K562 (cell line): Measurements from ENCODE around the gene SMURF1. TPM values are rescaled to one million over a fixed set of nuclear protein-coding genes. Genes with fewer than 3 reads are reported as not detected.

Experiments used
- BRD4 ChIP-seq: fragments of 200-600 bp; sonication (generic); IDR thresholded peaks from 2 replicates; pipeline ENCODE4 v1.6.1; 2017; ENCODE audit warnings: inconsistent platforms
- CBX2 ChIP-seq: fragments of 200-600 bp; sonication (generic); IDR thresholded peaks from one replicate; pipeline ENCODE4 v1.6.1; 2012; ENCODE audit warnings: mild to moderate bottlenecking, low read length, inconsistent platforms; ENCODE audit not compliant: insufficient read depth, poor library complexity, severe bottlenecking
- CHD2 ChIP-seq: IDR thresholded peaks from 2 replicates; pipeline ENCODE4 v1.6.1; 2011; ENCODE audit warnings: low read depth, low read length
- CREB3L1 ChIP-seq: fragments of 450-650 bp; IDR thresholded peaks from 2 replicates; pipeline ENCODE4 v1.6.1; 2014; ENCODE audit warnings: low read depth, mild to moderate bottlenecking, moderate library complexity, borderline replicate concordance
- DACH1 ChIP-seq: fragments of 450-650 bp; IDR thresholded peaks from 2 replicates; pipeline ENCODE4 v1.6.1; 2018; ENCODE audit not compliant: partially characterized antibody
- EGR1 ChIP-seq: fragments of 450-650 bp; conservative IDR thresholded peaks from 2 replicates; pipeline ENCODE4 v1.6.1; 2017; ENCODE audit warnings: mild to moderate bottlenecking
- FOXJ2 ChIP-seq: fragments of 200-800 bp; sonication (Bioruptor generic); IDR thresholded peaks from 2 replicates; pipeline ENCODE4 v1.6.1; 2016; ENCODE audit warnings: missing genetic modification characterization, missing compliant biosample characterization
- HBP1 ChIP-seq: fragments of 450-650 bp; formaldehyde crosslinking; IDR thresholded peaks from 2 replicates; pipeline ENCODE4 v1.4.0; 2022; ENCODE audit warnings: missing genetic modification characterization
- HDAC1 ChIP-seq, 2 experiments: fragments of 450-650 bp; IDR thresholded peaks; 2 replicates each; pipeline ENCODE4 v1.6.1; 2016 to 2017; ENCODE audit warnings: inconsistent platforms in 1 of 2, mild to moderate bottlenecking in 1 of 2, moderate library complexity in 1 of 2
- NCOA1 ChIP-seq: fragments of 450-650 bp; IDR thresholded peaks from 2 replicates; pipeline ENCODE4 v1.6.1; 2016; ENCODE audit warnings: low read depth
- NR1H2 ChIP-seq: sonication (generic); formaldehyde crosslinking; IDR thresholded peaks from 2 replicates; pipeline ENCODE4 v1.4.0; 2020; ENCODE audit warnings: mild to moderate bottlenecking, missing genetic modification reagents
- PBX2 ChIP-seq, 2 experiments: IDR thresholded peaks in 1 of 2; conservative IDR thresholded peaks in 1 of 2; 2 replicates each; pipeline ENCODE4 v1.6.1; 2016; ENCODE audit warnings: low read depth in 2 of 2, mild to moderate bottlenecking in 1 of 2, missing compliant biosample characterization in 1 of 2, missing genetic modification characterization in 1 of 2, moderate library complexity in 1 of 2
- PHB ChIP-seq: fragments of 250-450 bp; sonication (Bioruptor Pico); IDR thresholded peaks from 2 replicates; pipeline ENCODE4 v1.5.0; 2021
- SETDB1 ChIP-seq: IDR thresholded peaks from one replicate; pipeline ENCODE4 v1.6.1; 2012; ENCODE audit warnings: low read length, control low read depth, inconsistent platforms
- XRCC5 ChIP-seq: fragments of 200-400 bp; formaldehyde crosslinking; IDR thresholded peaks from 2 replicates; pipeline ENCODE4 v1.6.1; 2017; ENCODE audit warnings: low read depth, mild to moderate bottlenecking, low read length
- ZBTB26 ChIP-seq: fragments of 450-650 bp; formaldehyde crosslinking; IDR thresholded peaks from 2 replicates; pipeline ENCODE4 v1.4.0; 2022; ENCODE audit warnings: missing genetic modification characterization
- ZNF511 ChIP-seq: sonication (generic); formaldehyde crosslinking; IDR thresholded peaks from 2 replicates; pipeline ENCODE4 v1.8.0; 2022; ENCODE audit warnings: mild to moderate bottlenecking, missing genetic modification reagents
- polyA plus RNA-seq, 8 experiments: library from polyadenylated mRNA; depleted of rRNA in 4 of 8; stranded (reverse) in 5 of 8; unstranded in 3 of 8; fragments of >200 nt; fragmentation: Nextera tagmentation in 2 of 8; fragmentation: Illumina TruSeq in 1 of 8; extraction: Ambion mirVana in 2 of 8; extraction: Trizol in 1 of 8; gene quantifications; 2 replicates each; pipeline versions ENCODE4 v1.2.1 to v1.2.3, GENCODE V29; 2011 to 2014; ENCODE audit warnings: inconsistent platforms in 1 of 8, missing spikeins in 1 of 8
- total RNA-seq, 7 experiments: library from RNA; depleted of rRNA in 6 of 7; stranded (reverse); fragments of >200 nt in 6 of 7; fragmentation: Illumina TruSeq in 2 of 7; extraction: Trizol in 2 of 7; gene quantifications; 2 replicates each; pipeline versions ENCODE4 v1.2.1 to v1.2.3, GENCODE V29; 2011 to 2021; ENCODE audit warnings: low replicate concordance in 1 of 7

Gene SMURF1
- total and polyA plus RNA-seq, 9 of the 15 experiments (the other 6 are each of a cell fraction or from before 2014, with no cell fraction given), result 1.0 to 20.1 (median 12.6) TPM

GRCh38 chr7:99142727-99143520 is 984 bp downstream of the SMURF1 start (continued):
- no peak for TF ChIP-seq PBX2 (CRISPR knock-in tag; IDR thresholded peaks at IDR 0.05; ENCODE audit: low read depth)
- TF ChIP-seq PBX2 (tag; conservative IDR thresholded peaks at IDR 0.05; ENCODE audit: low read depth), result no peak
- TF ChIP-seq ZNF511 (CRISPR knock-in tag), result peak; percentile 21
- TF ChIP-seq BRD4, result no peak
- no peak for TF ChIP-seq PHB (CRISPR knock-in tag)
- no peak for TF ChIP-seq CBX2
- 0 out of 2 replicates have a peak, but pooled peaks have one; percentile 20 for TF ChIP-seq XRCC5
- TF ChIP-seq CHD2, result peak; percentile 71; the same call in 1 of the 2 replicates
- TF ChIP-seq ZBTB26, result peak; percentile 88
- TF ChIP-seq HDAC1 (IDR thresholded peaks at IDR 0.05), result peak in 1 of 2 experiments; percentile 79; a peak in 2 of 4 replicates
- TF ChIP-seq EGR1, result peak; percentile 74
- no peak for TF ChIP-seq NR1H2 (CRISPR knock-in tag)
- TF ChIP-seq DACH1, result no peak
- TF ChIP-seq NCOA1, result peak; percentile 52; the same call in 1 of the 2 replicates
- no peak for TF ChIP-seq CREB3L1
- no peak for TF ChIP-seq FOXJ2
- TF ChIP-seq HBP1 (CRISPR knock-in tag), result peak; percentile 88
- TF ChIP-seq SETDB1, result no peak
